Right ventricle myocardium superior (tissue), 1 donor: ENCODE results near the gene RBPMS2. TPM values are rescaled to one million over a fixed set of nuclear protein-coding genes. Genes with fewer than 3 reads are reported as not detected.
"Not testable (repeated sequence)": the region's sequence is repeated elsewhere in the genome, so short reads cannot be mapped to it uniquely, and the experiment has no call there.

Experiments used
- ATAC-seq: fragments of 200-7000 bp; cut with Tn5 transposase; one replicate; pipeline ENCODE4 v1.9.1; 2020; ENCODE audit warnings: mild to moderate bottlenecking; ENCODE audit not compliant: poor library complexity
- DNase-seq: peaks from one replicate; pipeline ENCODE4 v3.0.0-alpha.2; 2020
- intact Hi-C: fragments of 100-400 bp; cut with DNase I; formaldehyde crosslinking; loops from one replicate; pipeline ENCODE4 v1.11.2; 2022
- long read RNA-seq: library from polyadenylated mRNA; unstranded; transcript quantifications from one replicate; pipeline ENCODE4 v2.0.0, GENCODE V29; 2021
- total RNA-seq: library from RNA; stranded (reverse); fragmentation: NEBNext Ultra II Directional; extraction: Animal tissue kit (Norgen Biotek cat#: 25700); gene quantifications from one replicate; pipeline ENCODE4 v1.2.1, GENCODE V29; 2021
- donor health status: DM: no; HTN: yes; CAD: no; lungs with severe emphysema.

The RBPMS2 gene
- 215 TPM for total RNA-seq
- long read RNA-seq, transcript RBPMS2-201 (8 exons, 2,008 nt): major isoform, 282 of 459 reads
- long read RNA-seq, partial matches to known transcripts: 100 of 459 reads
- long read RNA-seq, other reads (novel, unspliced or antisense): 77 of 459 reads

GRCh38 chr15:64775551-64776401, at the start of gene RBPMS2:
Gene RBPMS2, minus strand, starts transcription at chr15:64775589. Its CDS starts 270 bp downstream, at chr15:64775319.
- intact Hi-C loops: no loop called here
- DNase-seq: peak; percentile 52
- peak; percentile 63 for ATAC-seq

- peak; percentile 7 for ATAC-seq
- no peak for DNase-seq
- intact Hi-C loops: no loop called here
These were observed 49.6 kb upstream of the RBPMS2 start for GRCh38 chr15:64824929-64825430.

- intact Hi-C loops: no loop called here
- ATAC-seq: no peak
- no peak for DNase-seq
These were observed 41.1 kb upstream of the RBPMS2 start for GRCh38 chr15:64816452-64816851.

GRCh38 chr15:64814965-64815364, 39.6 kb upstream of the RBPMS2 start:
- DNase-seq, intact Hi-C loops: not testable (repeated sequence)

GRCh38 chr15:64814283-64814682, 38.9 kb upstream of the RBPMS2 start:
- intact Hi-C loops: not testable (repeated sequence)

More at GRCh38 chr15:64814965-64815364, 39.6 kb upstream of the RBPMS2 start:
- ATAC-seq: not testable (repeated sequence)

GRCh38 chr15:64813075-64813474, 37.7 kb upstream of the RBPMS2 start:
- DNase-seq (no peak), ATAC-seq (peak; percentile 41)
- intact Hi-C loops: no loop called here

More at GRCh38 chr15:64814283-64814682, 38.9 kb upstream of the RBPMS2 start:
- not testable (repeated sequence) for DNase-seq, ATAC-seq

GRCh38 chr15:64810497-64811326, 35.3 kb upstream of the RBPMS2 start:
- intact Hi-C loops: no loop called here
- no peak for ATAC-seq
- DNase-seq: no peak

- peak; percentile 92 for ATAC-seq
- peak; percentile 86 for DNase-seq
- intact Hi-C loops: loop anchor here (1.0 kb wide), 1 partner anchor 79 kb away; no protein-coding TSS in a partner anchor
These were observed 34.5 kb upstream of the RBPMS2 start for GRCh38 chr15:64809649-64810496.

GRCh38 chr15:64808785-64809453, 33.5 kb upstream of the RBPMS2 start:
- no peak for DNase-seq
- ATAC-seq: no peak
- intact Hi-C loops: loop anchor here (1.0 kb wide), 1 partner anchor 78 kb away; no protein-coding TSS in a partner anchor

GRCh38 chr15:64807751-64808222, 32.4 kb upstream of the RBPMS2 start:
- no peak for ATAC-seq
- no peak for DNase-seq
- intact Hi-C loops: no loop called here

GRCh38 chr15:64807051-64807749, 31.8 kb upstream of the RBPMS2 start:
- no peak for ATAC-seq
- DNase-seq: no peak
- intact Hi-C loops: no loop called here

- intact Hi-C loops: no loop called here
- DNase-seq (no peak), ATAC-seq (no peak)
These were observed 31.1 kb upstream of the RBPMS2 start for GRCh38 chr15:64806509-64806908.

- no peak for DNase-seq
- ATAC-seq: no peak
- intact Hi-C loops: no loop called here
These were observed 29.2 kb upstream of the RBPMS2 start for GRCh38 chr15:64804619-64805018.

- DNase-seq (no peak), ATAC-seq (no peak)
- intact Hi-C loops: no loop called here
These were observed 28.1 kb upstream of the RBPMS2 start for GRCh38 chr15:64803526-64803925.

- DNase-seq: no peak
- no peak for ATAC-seq
- intact Hi-C loops: no loop called here
These were observed 25.1 kb upstream of the RBPMS2 start for GRCh38 chr15:64800476-64800875.

- DNase-seq, intact Hi-C loops, ATAC-seq: not testable (repeated sequence)
These were observed 23.5 kb upstream of the RBPMS2 start for GRCh38 chr15:64798905-64799304.

- intact Hi-C loops, DNase-seq, ATAC-seq: not testable (repeated sequence)
These were observed 20.5 kb upstream of the RBPMS2 start for GRCh38 chr15:64795921-64796320.
